ENCODE data around the gene LCAT. TPM values are rescaled to one million over a fixed set of nuclear protein-coding genes. Genes with fewer than 3 reads are reported as not detected.

The LCAT gene
- total and polyA plus RNA-seq, 2 donors (not counting 1 experiment from before 2014, with no cell fraction given), result 7.6 to 16.3 TPM

DNA sequence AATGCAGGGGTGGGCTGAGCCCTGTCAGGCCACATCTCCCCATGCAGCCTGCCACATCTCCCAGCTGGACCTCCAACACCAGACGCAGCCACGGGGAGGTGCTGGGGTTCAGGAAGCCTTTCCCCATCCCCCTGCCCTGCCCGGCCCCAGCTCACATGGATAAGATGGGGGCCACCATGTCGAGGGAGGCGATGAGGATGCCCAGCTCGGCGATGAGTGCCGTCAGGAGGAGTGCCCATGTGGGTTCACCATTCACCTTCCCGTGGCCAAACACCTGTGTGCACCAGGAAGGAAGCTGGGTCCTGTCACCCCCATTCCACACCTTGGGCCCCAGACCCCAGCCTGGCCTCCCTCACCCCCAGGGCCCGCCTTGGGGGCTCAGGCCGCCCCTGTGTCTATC lies 5.7 kb upstream of the LCAT start:
- H3K4me1 ChIP-seq (ENCODE audit: control insufficient read depth in 2 of 2, insufficient read depth in 2 of 2, low read length in 2 of 2), result no peaks in the 10 kb centered on the region
- H4K20me1 ChIP-seq (ENCODE audit: control insufficient read depth, insufficient read depth, low read length, poor library complexity, severe bottlenecking), result no peaks in the 10 kb centered on the region
- no peak overlapping the region for H3K4me2 ChIP-seq (replicated peaks; ENCODE audit: low read depth, low read length, poor library complexity, severe bottlenecking)
- no peaks in the 10 kb centered on the region for H3K9me3 ChIP-seq (ENCODE audit: control extremely low read depth in 1 of 3, control insufficient read depth in 2 of 3, insufficient read depth in 1 of 3, low read length in 2 of 3)
- no peak overlapping the region for H3K4me3 Mint-ChIP-seq
- ChIA-PET CTCF (interaction anchor here (1.2 to 2.6 kb wide), 2 partner anchors 8 to 66 kb away, joined by 3 to 7 read pairs; no protein-coding TSS in a partner anchor), POLR2A (no interaction called here)
- DNase-seq (no peak), ATAC-seq (ENCODE audit: low read depth) (no peak)
- no peak overlapping the region for H3K27ac ChIP-seq (ENCODE audit: low read length in 2 of 2)
- no peaks in the 10 kb centered on the region for H3K27me3 ChIP-seq (replicated peaks in 1 of 4; ENCODE audit: control extremely low read depth in 1 of 4, control insufficient read depth in 3 of 4, insufficient read depth in 4 of 4, low read length in 3 of 4)
- peaks cover 0 to 12% of the 10 kb centered on the region in 2 experiments for H3K36me3 ChIP-seq (replicated peaks in 1 of 2; ENCODE audit: control extremely low read depth in 1 of 2, control insufficient read depth in 1 of 2, extremely low read depth in 1 of 2, insufficient read depth in 2 of 2, low read length in 1 of 2)
- no peak for TF ChIP-seq EZH2 (IDR thresholded peaks at IDR 0.05; ENCODE audit: borderline replicate concordance, insufficient read depth, low read depth, low read length, poor library complexity, severe bottlenecking)
- TF ChIP-seq, protein P1, sequence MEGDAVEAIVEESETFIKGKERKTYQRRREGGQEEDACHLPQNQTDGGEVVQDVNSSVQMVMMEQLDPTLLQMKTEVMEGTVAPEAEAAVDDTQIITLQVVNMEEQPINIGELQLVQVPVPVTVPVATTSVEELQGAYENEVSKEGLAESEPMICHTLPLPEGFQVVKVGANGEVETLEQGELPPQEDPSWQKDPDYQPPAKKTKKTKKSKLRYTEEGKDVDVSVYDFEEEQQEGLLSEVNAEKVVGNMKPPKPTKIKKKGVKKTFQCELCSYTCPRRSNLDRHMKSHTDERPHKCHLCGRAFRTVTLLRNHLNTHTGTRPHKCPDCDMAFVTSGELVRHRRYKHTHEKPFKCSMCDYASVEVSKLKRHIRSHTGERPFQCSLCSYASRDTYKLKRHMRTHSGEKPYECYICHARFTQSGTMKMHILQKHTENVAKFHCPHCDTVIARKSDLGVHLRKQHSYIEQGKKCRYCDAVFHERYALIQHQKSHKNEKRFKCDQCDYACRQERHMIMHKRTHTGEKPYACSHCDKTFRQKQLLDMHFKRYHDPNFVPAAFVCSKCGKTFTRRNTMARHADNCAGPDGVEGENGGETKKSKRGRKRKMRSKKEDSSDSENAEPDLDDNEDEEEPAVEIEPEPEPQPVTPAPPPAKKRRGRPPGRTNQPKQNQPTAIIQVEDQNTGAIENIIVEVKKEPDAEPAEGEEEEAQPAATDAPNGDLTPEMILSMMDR (IDR thresholded peaks at IDR 0.05), result no peak
- H3K27ac Mint-ChIP-seq, result no peak overlapping the region
- intact Hi-C loops (cut with micrococcal nuclease), result no loop called here
- no peak overlapping the region for H3K4me3 ChIP-seq (ENCODE audit: control extremely low read depth in 1 of 5, extremely low read depth in 1 of 5, insufficient read depth in 1 of 5, low read depth in 2 of 5, low read length in 4 of 5)
- H3K9me3 Mint-ChIP-seq (ENCODE audit: insufficient read depth), result no peaks in the 10 kb centered on the region
- H3K4me1 Mint-ChIP-seq, result no peaks in the 10 kb centered on the region
- 93% methylated on average over 10 of the region's 11 CpGs for WGBS (ENCODE audit: insufficient coverage)
- H2AFZ ChIP-seq (ENCODE audit: insufficient read depth, low read depth, low read length, poor library complexity, severe bottlenecking), result no peak overlapping the region
- no peaks in the 10 kb centered on the region for H3K27me3 Mint-ChIP-seq
- H3K79me2 ChIP-seq (ENCODE audit: control insufficient read depth, insufficient read depth, low read length), result peaks cover 7% of the 10 kb centered on the region
- H3K9ac ChIP-seq (ENCODE audit: low read length), result no peak overlapping the region

DNA sequence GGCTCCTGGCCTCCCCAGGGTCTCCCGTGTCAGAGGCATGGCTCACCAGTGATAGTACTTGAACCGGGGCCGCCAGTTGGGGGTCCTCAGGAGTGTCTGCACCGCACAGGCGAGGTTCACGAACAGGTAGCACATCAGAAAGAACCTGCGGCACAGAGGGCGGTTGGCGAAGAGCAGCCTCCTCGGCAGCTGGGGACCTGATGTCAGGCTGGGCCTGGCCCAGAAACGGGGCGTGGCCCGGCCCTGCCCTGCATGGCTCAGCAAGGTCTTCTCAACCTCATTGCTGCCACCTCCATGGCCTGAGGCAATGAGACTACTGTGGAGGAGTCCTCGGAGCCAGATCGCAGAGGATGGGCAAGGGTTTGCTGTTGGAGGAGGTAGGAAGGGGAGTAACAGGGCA lies 4.1 kb upstream of the LCAT start:
- Histone ChIP-seq H3K9ac (ENCODE audit: low read length) (no peak overlapping the region), H2AFZ (ENCODE audit: insufficient read depth, low read depth, low read length, poor library complexity, severe bottlenecking) (no peak overlapping the region), H4K20me1 (ENCODE audit: control insufficient read depth, insufficient read depth, low read length, poor library complexity, severe bottlenecking) (no peaks in the 10 kb centered on the region), H3K27ac (ENCODE audit: low read length in 2 of 2) (no peak overlapping the region), H3K4me2 (replicated peaks; ENCODE audit: low read depth, low read length, poor library complexity, severe bottlenecking) (no peak overlapping the region), H3K79me2 (ENCODE audit: control insufficient read depth, insufficient read depth, low read length) (peaks cover 19% of the 10 kb centered on the region), H3K4me1 (ENCODE audit: control insufficient read depth in 2 of 2, insufficient read depth in 2 of 2, low read length in 2 of 2) (no peaks in the 10 kb centered on the region), H3K27me3 (replicated peaks in 1 of 4; ENCODE audit: control extremely low read depth in 1 of 4, control insufficient read depth in 3 of 4, insufficient read depth in 4 of 4, low read length in 3 of 4) (no peaks in the 10 kb centered on the region), H3K9me3 (ENCODE audit: control extremely low read depth in 1 of 3, control insufficient read depth in 2 of 3, insufficient read depth in 1 of 3, low read length in 2 of 3) (no peaks in the 10 kb centered on the region), H3K4me3 (ENCODE audit: control extremely low read depth in 1 of 5, extremely low read depth in 1 of 5, insufficient read depth in 1 of 5, low read depth in 2 of 5, low read length in 4 of 5) (no peak overlapping the region), H3K36me3 (replicated peaks in 1 of 2; ENCODE audit: control extremely low read depth in 1 of 2, control insufficient read depth in 1 of 2, extremely low read depth in 1 of 2, insufficient read depth in 2 of 2, low read length in 1 of 2) (peaks cover 0 to 15% of the 10 kb centered on the region in 2 experiments)
- DNase-seq (no peak), ATAC-seq (ENCODE audit: low read depth) (no peak)
- WGBS (ENCODE audit: insufficient coverage), result 98% methylated on average over 14 of the region's 15 CpGs
- H3K4me1 Mint-ChIP-seq, result no peaks in the 10 kb centered on the region
- TF ChIP-seq, protein P1 (IDR thresholded peaks at IDR 0.05), result no peak
- no peak for TF ChIP-seq EZH2 (IDR thresholded peaks at IDR 0.05; ENCODE audit: borderline replicate concordance, insufficient read depth, low read depth, low read length, poor library complexity, severe bottlenecking)
- H3K27me3 Mint-ChIP-seq, result no peaks in the 10 kb centered on the region
- no peaks in the 10 kb centered on the region for H3K9me3 Mint-ChIP-seq (ENCODE audit: insufficient read depth)
- intact Hi-C loops (cut with micrococcal nuclease), result no loop called here
- ChIA-PET CTCF (no interaction called here), POLR2A (no interaction called here)
- H3K4me3 Mint-ChIP-seq, result no peak overlapping the region
- no peak overlapping the region for H3K27ac Mint-ChIP-seq

Data from B cell (primary cell).